Measurements from ENCODE around the gene UGT8.

UGT8 gene

DNA sequence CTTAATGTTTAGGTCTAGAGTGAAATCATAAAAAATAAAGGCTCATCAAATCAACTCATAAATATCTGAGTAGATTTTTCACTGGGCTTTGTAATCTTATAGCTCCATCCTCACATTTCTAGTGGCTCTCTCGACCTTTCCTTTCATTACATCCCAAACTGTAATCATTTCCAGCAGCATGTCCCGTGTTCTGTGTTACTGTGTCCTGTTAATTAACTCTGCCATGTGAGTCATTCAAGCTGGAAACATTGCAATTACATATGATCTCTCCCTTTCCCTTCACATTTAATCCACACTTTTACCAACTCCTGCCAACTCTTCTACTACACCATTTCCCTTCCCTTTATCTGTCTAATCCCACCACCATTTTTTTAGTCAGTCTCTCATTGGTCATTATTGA lies 75.5 kb downstream of the UGT8 start:
- H3K4me3 ChIP-seq (ENCODE audit: low read depth, low read length) = no peak overlapping the region
- no peak overlapping the region for H3K9ac ChIP-seq
- no peak overlapping the region for H3K27ac ChIP-seq
- TF ChIP-seq, protein P1, sequence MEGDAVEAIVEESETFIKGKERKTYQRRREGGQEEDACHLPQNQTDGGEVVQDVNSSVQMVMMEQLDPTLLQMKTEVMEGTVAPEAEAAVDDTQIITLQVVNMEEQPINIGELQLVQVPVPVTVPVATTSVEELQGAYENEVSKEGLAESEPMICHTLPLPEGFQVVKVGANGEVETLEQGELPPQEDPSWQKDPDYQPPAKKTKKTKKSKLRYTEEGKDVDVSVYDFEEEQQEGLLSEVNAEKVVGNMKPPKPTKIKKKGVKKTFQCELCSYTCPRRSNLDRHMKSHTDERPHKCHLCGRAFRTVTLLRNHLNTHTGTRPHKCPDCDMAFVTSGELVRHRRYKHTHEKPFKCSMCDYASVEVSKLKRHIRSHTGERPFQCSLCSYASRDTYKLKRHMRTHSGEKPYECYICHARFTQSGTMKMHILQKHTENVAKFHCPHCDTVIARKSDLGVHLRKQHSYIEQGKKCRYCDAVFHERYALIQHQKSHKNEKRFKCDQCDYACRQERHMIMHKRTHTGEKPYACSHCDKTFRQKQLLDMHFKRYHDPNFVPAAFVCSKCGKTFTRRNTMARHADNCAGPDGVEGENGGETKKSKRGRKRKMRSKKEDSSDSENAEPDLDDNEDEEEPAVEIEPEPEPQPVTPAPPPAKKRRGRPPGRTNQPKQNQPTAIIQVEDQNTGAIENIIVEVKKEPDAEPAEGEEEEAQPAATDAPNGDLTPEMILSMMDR (IDR thresholded peaks at IDR 0.05) = no peak
- H3K27me3 ChIP-seq (ENCODE audit: control insufficient read depth, insufficient read depth, low read length) = no peaks in the 10 kb centered on the region
- no peaks in the 10 kb centered on the region for H3K36me3 ChIP-seq (ENCODE audit: control insufficient read depth, insufficient read depth, low read length)
- no peaks in the 10 kb centered on the region for H3K4me1 ChIP-seq
- H3K4me2 ChIP-seq (ENCODE audit: low read length) = no peak overlapping the region
- no peaks in the 10 kb centered on the region for H3K9me3 ChIP-seq (ENCODE audit: control insufficient read depth, low read length)
- no peaks in the 10 kb centered on the region for H3K79me2 ChIP-seq
- no peak overlapping the region for H2AFZ ChIP-seq

- no peaks in the 10 kb centered on the region for H3K79me2 ChIP-seq
- H3K27me3 ChIP-seq (ENCODE audit: control insufficient read depth, insufficient read depth, low read length) = no peaks in the 10 kb centered on the region
- no peak overlapping the region for H3K9ac ChIP-seq
- H2AFZ ChIP-seq = no peak overlapping the region
- no peak overlapping the region for H3K4me3 ChIP-seq (ENCODE audit: low read depth, low read length)
- no peaks in the 10 kb centered on the region for H3K4me1 ChIP-seq
- H3K36me3 ChIP-seq (ENCODE audit: control insufficient read depth, insufficient read depth, low read length) = no peaks in the 10 kb centered on the region
- TF ChIP-seq, protein P1 (IDR thresholded peaks at IDR 0.05) = no peak
- H3K9me3 ChIP-seq (ENCODE audit: control insufficient read depth, low read length) = no peaks in the 10 kb centered on the region
- no peak overlapping the region for H3K27ac ChIP-seq
- H3K4me2 ChIP-seq (ENCODE audit: low read length) = no peak overlapping the region
Measured at GRCh38 chr4:114677346-114677979, 78.9 kb downstream of the UGT8 start.

- Histone ChIP-seq H2AFZ (no peak overlapping the region), H3K4me3 (ENCODE audit: low read depth, low read length) (no peak overlapping the region), H3K9ac (no peak overlapping the region), H3K9me3 (ENCODE audit: control insufficient read depth, low read length) (no peaks in the 10 kb centered on the region), H3K4me1 (no peaks in the 10 kb centered on the region), H3K79me2 (no peaks in the 10 kb centered on the region), H3K4me2 (ENCODE audit: low read length) (no peak overlapping the region), H3K27me3 (ENCODE audit: control insufficient read depth, insufficient read depth, low read length) (no peaks in the 10 kb centered on the region), H3K27ac (no peak overlapping the region), H3K36me3 (ENCODE audit: control insufficient read depth, insufficient read depth, low read length) (no peaks in the 10 kb centered on the region)
- TF ChIP-seq, protein P1 (IDR thresholded peaks at IDR 0.05) = no peak
Measured at GRCh38 chr4:114684462-114684861, 85.9 kb downstream of the UGT8 start.

DNA sequence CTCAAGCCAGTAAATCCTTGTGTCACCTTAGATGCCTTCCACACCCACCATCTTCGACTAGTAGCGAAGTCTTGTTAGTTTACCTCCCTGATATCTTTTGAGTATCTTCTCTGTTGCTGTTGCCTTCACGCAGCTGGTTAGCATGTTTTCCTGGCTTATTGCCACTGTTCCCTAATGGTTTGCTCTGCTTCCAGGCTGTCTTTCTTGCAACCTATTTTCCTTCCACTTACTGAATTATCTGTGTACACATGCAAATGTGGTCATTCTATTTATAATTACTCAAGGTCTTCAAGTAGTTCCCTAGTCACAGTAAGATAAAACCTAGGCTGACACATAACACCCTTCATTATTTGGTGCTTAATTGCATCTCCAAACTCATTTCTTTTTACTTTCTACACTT lies 89.5 kb downstream of the UGT8 start:
- Histone ChIP-seq H3K36me3 (ENCODE audit: control insufficient read depth, insufficient read depth, low read length) (no peaks in the 10 kb centered on the region), H3K4me1 (no peaks in the 10 kb centered on the region), H3K4me2 (ENCODE audit: low read length) (no peak overlapping the region), H3K27me3 (ENCODE audit: control insufficient read depth, insufficient read depth, low read length) (no peaks in the 10 kb centered on the region), H2AFZ (no peak overlapping the region), H3K4me3 (ENCODE audit: low read depth, low read length) (no peak overlapping the region), H3K9ac (no peak overlapping the region), H3K79me2 (no peaks in the 10 kb centered on the region), H3K9me3 (ENCODE audit: control insufficient read depth, low read length) (no peaks in the 10 kb centered on the region), H3K27ac (no peak overlapping the region)
- TF ChIP-seq, protein P1 (IDR thresholded peaks at IDR 0.05) = no peak

GRCh38 chr4:114690571-114690970 lies 92.0 kb downstream of the UGT8 start:
- Histone ChIP-seq H3K4me2 (ENCODE audit: low read length) (no peak overlapping the region), H3K27me3 (ENCODE audit: control insufficient read depth, insufficient read depth, low read length) (no peaks in the 10 kb centered on the region), H3K4me1 (no peaks in the 10 kb centered on the region), H3K79me2 (no peaks in the 10 kb centered on the region), H2AFZ (no peak overlapping the region), H3K27ac (no peak overlapping the region), H3K4me3 (ENCODE audit: low read depth, low read length) (no peak overlapping the region), H3K9ac (no peak overlapping the region), H3K36me3 (ENCODE audit: control insufficient read depth, insufficient read depth, low read length) (no peaks in the 10 kb centered on the region), H3K9me3 (ENCODE audit: control insufficient read depth, low read length) (no peaks in the 10 kb centered on the region)
- TF ChIP-seq, protein P1 (IDR thresholded peaks at IDR 0.05) = no peak

Data from parathyroid adenoma (tissue), 2 donors.